ENCODE results near the gene GYG2.
"Not testable (repeated sequence)": the region's sequence is repeated elsewhere in the genome, so short reads cannot be mapped to it uniquely, and the experiment has no call there.

Gene GYG2

GRCh38 chrX:2796808-2797207 is 31.9 kb upstream of the GYG2 start:
- H2AFZ ChIP-seq (ENCODE audit: low read length); H3K27ac ChIP-seq (replicated peaks; ENCODE audit: low read length); H3K27me3 ChIP-seq (ENCODE audit: control insufficient read depth in 3 of 3, insufficient read depth in 3 of 3, low read depth in 1 of 3, low read length in 3 of 3); H3K23ac ChIP-seq (ENCODE audit: low read depth, low read length, poor library complexity); H4K91ac ChIP-seq (ENCODE audit: low read depth, low read length, poor library complexity); H2AK5ac ChIP-seq (ENCODE audit: low read depth, low read length); H3K9ac ChIP-seq (ENCODE audit: low read depth, low read length, poor library complexity); H3K18ac ChIP-seq (ENCODE audit: low read length); H3K14ac ChIP-seq (ENCODE audit: low read length); DNase-seq (ENCODE audit: low spot score); H3K4ac ChIP-seq (ENCODE audit: low read length); H2BK120ac ChIP-seq (ENCODE audit: low read depth, low read length); H3K36me3 ChIP-seq (replicated peaks in 1 of 2; ENCODE audit: control insufficient read depth in 2 of 2, insufficient read depth in 2 of 2, low read length in 2 of 2); H3K4me2 ChIP-seq (ENCODE audit: insufficient read depth, low read length, poor library complexity, severe bottlenecking); H3K4me3 ChIP-seq (ENCODE audit: low read length in 2 of 2); H3K9me3 ChIP-seq (replicated peaks in 1 of 2; ENCODE audit: control insufficient read depth in 2 of 2, insufficient read depth in 1 of 2, low read depth in 1 of 2, low read length in 2 of 2); H3K79me1 ChIP-seq (ENCODE audit: low read depth, low read length); H2BK12ac ChIP-seq (ENCODE audit: low read length); H4K8ac ChIP-seq (ENCODE audit: low read depth, low read length); H2BK15ac ChIP-seq (ENCODE audit: low read length); H2BK5ac ChIP-seq (ENCODE audit: low read length); H3K4me1 ChIP-seq (ENCODE audit: control insufficient read depth in 2 of 2, insufficient read depth in 1 of 2, low read depth in 1 of 2, low read length in 2 of 2): not testable (repeated sequence)
- WGBS, 2 donors (ENCODE audit: extremely low coverage in 2 of 2, insufficient read length in 2 of 2, insufficient replicate concordance in 1 of 2), result no CpG with 5 or more reads among the region's 15 CpGs

GRCh38 chrX:2799369-2799768 is 29.4 kb upstream of the GYG2 start:
- Histone ChIP-seq H3K27me3 (ENCODE audit: control insufficient read depth in 3 of 3, insufficient read depth in 3 of 3, low read depth in 1 of 3, low read length in 3 of 3) (no peaks in the 10 kb centered on the region), H3K4me1 (ENCODE audit: control insufficient read depth in 2 of 2, insufficient read depth in 1 of 2, low read depth in 1 of 2, low read length in 2 of 2) (peaks cover 0 to 3% of the 10 kb centered on the region in 2 donors), H3K4ac (ENCODE audit: low read length) (no peak overlapping the region), H3K9me3 (replicated peaks in 1 of 2; ENCODE audit: control insufficient read depth in 2 of 2, insufficient read depth in 1 of 2, low read depth in 1 of 2, low read length in 2 of 2) (no peaks in the 10 kb centered on the region), H2BK12ac (ENCODE audit: low read length) (no peak overlapping the region), H2AK5ac (ENCODE audit: low read depth, low read length) (no peak overlapping the region), H3K9ac (ENCODE audit: low read depth, low read length, poor library complexity) (no peak overlapping the region), H2BK120ac (ENCODE audit: low read depth, low read length) (no peak overlapping the region), H3K36me3 (replicated peaks in 1 of 2; ENCODE audit: control insufficient read depth in 2 of 2, insufficient read depth in 2 of 2, low read length in 2 of 2) (no peaks in the 10 kb centered on the region), H2BK5ac (ENCODE audit: low read length) (no peak overlapping the region), H3K18ac (ENCODE audit: low read length) (no peak overlapping the region), H3K23ac (ENCODE audit: low read depth, low read length, poor library complexity) (no peak overlapping the region), H3K4me2 (ENCODE audit: insufficient read depth, low read length, poor library complexity, severe bottlenecking) (no peak overlapping the region), H2BK15ac (ENCODE audit: low read length) (no peak overlapping the region), H4K91ac (ENCODE audit: low read depth, low read length, poor library complexity) (no peak overlapping the region), H2AFZ (ENCODE audit: low read length) (peak overlapping the region; percentile 69), H3K14ac (ENCODE audit: low read length) (no peak overlapping the region), H3K4me3 (ENCODE audit: low read length in 2 of 2) (no peak overlapping the region), H4K8ac (ENCODE audit: low read depth, low read length) (no peak overlapping the region), H3K79me1 (ENCODE audit: low read depth, low read length) (no peaks in the 10 kb centered on the region), H3K27ac (replicated peaks; ENCODE audit: low read length) (no peak overlapping the region)
- no peak for DNase-seq (ENCODE audit: low spot score)
- WGBS, 2 donors (ENCODE audit: extremely low coverage in 2 of 2, insufficient read length in 2 of 2, insufficient replicate concordance in 1 of 2), result no CpG with 5 or more reads among the region's 4 CpGs

GRCh38 chrX:2799980-2800379 is 28.8 kb upstream of the GYG2 start:
- not testable (repeated sequence) for H3K9me3 ChIP-seq (replicated peaks in 1 of 2; ENCODE audit: control insufficient read depth in 2 of 2, insufficient read depth in 1 of 2, low read depth in 1 of 2, low read length in 2 of 2); H3K27ac ChIP-seq (replicated peaks; ENCODE audit: low read length); H2BK120ac ChIP-seq (ENCODE audit: low read depth, low read length); H3K4me1 ChIP-seq (ENCODE audit: control insufficient read depth in 2 of 2, insufficient read depth in 1 of 2, low read depth in 1 of 2, low read length in 2 of 2); H2BK5ac ChIP-seq (ENCODE audit: low read length); H3K9ac ChIP-seq (ENCODE audit: low read depth, low read length, poor library complexity); H2AK5ac ChIP-seq (ENCODE audit: low read depth, low read length); DNase-seq (ENCODE audit: low spot score); H3K36me3 ChIP-seq (replicated peaks in 1 of 2; ENCODE audit: control insufficient read depth in 2 of 2, insufficient read depth in 2 of 2, low read length in 2 of 2); H3K4me2 ChIP-seq (ENCODE audit: insufficient read depth, low read length, poor library complexity, severe bottlenecking); H4K8ac ChIP-seq (ENCODE audit: low read depth, low read length); H3K14ac ChIP-seq (ENCODE audit: low read length); H3K79me1 ChIP-seq (ENCODE audit: low read depth, low read length); H2BK12ac ChIP-seq (ENCODE audit: low read length); H3K4ac ChIP-seq (ENCODE audit: low read length); H3K4me3 ChIP-seq (ENCODE audit: low read length in 2 of 2); H3K27me3 ChIP-seq (ENCODE audit: control insufficient read depth in 3 of 3, insufficient read depth in 3 of 3, low read depth in 1 of 3, low read length in 3 of 3); H4K91ac ChIP-seq (ENCODE audit: low read depth, low read length, poor library complexity); H3K18ac ChIP-seq (ENCODE audit: low read length); H3K23ac ChIP-seq (ENCODE audit: low read depth, low read length, poor library complexity); H2BK15ac ChIP-seq (ENCODE audit: low read length)
- no CpG with 5 or more reads among the region's 5 CpGs for WGBS, 2 donors (ENCODE audit: extremely low coverage in 2 of 2, insufficient read length in 2 of 2, insufficient replicate concordance in 1 of 2)
- peak overlapping the region; percentile 69 for H2AFZ ChIP-seq (ENCODE audit: low read length)

- Histone ChIP-seq H3K4ac (ENCODE audit: low read length) (no peak overlapping the region), H4K91ac (ENCODE audit: low read depth, low read length, poor library complexity) (no peak overlapping the region), H3K4me3 (ENCODE audit: low read length in 2 of 2) (no peak overlapping the region), H2BK15ac (ENCODE audit: low read length) (no peak overlapping the region), H2AK5ac (ENCODE audit: low read depth, low read length) (no peak overlapping the region), H2BK12ac (ENCODE audit: low read length) (no peak overlapping the region), H3K27ac (replicated peaks; ENCODE audit: low read length) (no peak overlapping the region), H3K9ac (ENCODE audit: low read depth, low read length, poor library complexity) (no peak overlapping the region), H3K9me3 (replicated peaks in 1 of 2; ENCODE audit: control insufficient read depth in 2 of 2, insufficient read depth in 1 of 2, low read depth in 1 of 2, low read length in 2 of 2) (no peaks in the 10 kb centered on the region), H2BK120ac (ENCODE audit: low read depth, low read length) (no peak overlapping the region), H3K36me3 (replicated peaks in 1 of 2; ENCODE audit: control insufficient read depth in 2 of 2, insufficient read depth in 2 of 2, low read length in 2 of 2) (no peaks in the 10 kb centered on the region), H3K4me2 (ENCODE audit: insufficient read depth, low read length, poor library complexity, severe bottlenecking) (no peak overlapping the region), H3K14ac (ENCODE audit: low read length) (no peak overlapping the region), H4K8ac (ENCODE audit: low read depth, low read length) (no peak overlapping the region), H2AFZ (ENCODE audit: low read length) (no peak overlapping the region), H3K4me1 (ENCODE audit: control insufficient read depth in 2 of 2, insufficient read depth in 1 of 2, low read depth in 1 of 2, low read length in 2 of 2) (peaks cover 0 to 4% of the 10 kb centered on the region in 2 donors), H3K79me1 (ENCODE audit: low read depth, low read length) (no peaks in the 10 kb centered on the region), H3K18ac (ENCODE audit: low read length) (no peak overlapping the region), H3K27me3 (ENCODE audit: control insufficient read depth in 3 of 3, insufficient read depth in 3 of 3, low read depth in 1 of 3, low read length in 3 of 3) (no peaks in the 10 kb centered on the region), H2BK5ac (ENCODE audit: low read length) (no peak overlapping the region), H3K23ac (ENCODE audit: low read depth, low read length, poor library complexity) (no peak overlapping the region)
- WGBS, 2 donors (ENCODE audit: extremely low coverage in 2 of 2, insufficient read length in 2 of 2, insufficient replicate concordance in 1 of 2), result no CpG with 5 or more reads among the region's 4 CpGs
- DNase-seq (ENCODE audit: low spot score), result no peak
Measured at GRCh38 chrX:2801223-2801622, 27.5 kb upstream of the GYG2 start.

All from neuronal stem cell (in vitro differentiated cells).